T-helper 2 cell treated with Interferon-gamma antibody and Interleukin-4, amounts not matched to agents 5 μg/mL and 100 μg/mL, for 36 hours (primary cell): ENCODE data around the gene ADM5.

ENCODE experiments used
- DNase-seq: peaks from one replicate; pipeline ENCODE4 v3.0.0; 2021; ENCODE audit warnings: low spot score
- H3K27ac Mint-ChIP-seq: one replicate; pipeline ENCODE4 v1.8.0; 2021; ENCODE audit warnings: mild to moderate bottlenecking, mixed read lengths
- H3K27me3 Mint-ChIP-seq: one replicate; pipeline ENCODE4 v1.8.0; 2021; ENCODE audit warnings: low read depth, mixed read lengths
- H3K36me3 Mint-ChIP-seq: one replicate; pipeline ENCODE4 v1.8.0; 2021; ENCODE audit warnings: low read depth, mixed read lengths
- H3K4me1 Mint-ChIP-seq: one replicate; pipeline ENCODE4 v1.8.0; 2021; ENCODE audit warnings: low read depth, mixed read lengths
- H3K4me3 Mint-ChIP-seq: one replicate; pipeline ENCODE4 v1.8.0; 2022; ENCODE audit warnings: mild to moderate bottlenecking, moderate library complexity, mixed read lengths
- H3K9me3 Mint-ChIP-seq: one replicate; pipeline ENCODE4 v1.8.0; 2021; ENCODE audit warnings: mixed read lengths

The ADM5 gene

GRCh38 chr19:49653466-49653806 lies 36.0 kb upstream of the ADM5 start:
- H3K27me3 Mint-ChIP-seq: no peaks in the 10 kb centered on the region
- no peak for DNase-seq
- no peak overlapping the region for H3K4me3 Mint-ChIP-seq
- H3K27ac Mint-ChIP-seq: no peak overlapping the region
- H3K9me3 Mint-ChIP-seq: no peaks in the 10 kb centered on the region
- peaks cover 40% of the 10 kb centered on the region for H3K36me3 Mint-ChIP-seq
- peaks cover 3% of the 10 kb centered on the region for H3K4me1 Mint-ChIP-seq

- Mint-ChIP-seq H3K4me1 (no peaks in the 10 kb centered on the region), H3K36me3 (peaks cover 45% of the 10 kb centered on the region), H3K27me3 (no peaks in the 10 kb centered on the region), H3K4me3 (no peak overlapping the region), H3K9me3 (no peaks in the 10 kb centered on the region), H3K27ac (no peak overlapping the region)
- no peak for DNase-seq
Observed at GRCh38 chr19:49654581-49654980, 34.8 kb upstream of the ADM5 start.

GRCh38 chr19:49655570-49656455 lies 33.6 kb upstream of the ADM5 start:
- H3K27ac Mint-ChIP-seq: no peak overlapping the region
- H3K9me3 Mint-ChIP-seq: no peaks in the 10 kb centered on the region
- DNase-seq: no peak
- no peak overlapping the region for H3K4me3 Mint-ChIP-seq
- no peaks in the 10 kb centered on the region for H3K27me3 Mint-ChIP-seq
- H3K4me1 Mint-ChIP-seq: no peaks in the 10 kb centered on the region
- H3K36me3 Mint-ChIP-seq: peaks cover 51% of the 10 kb centered on the region

- H3K36me3 Mint-ChIP-seq: peaks cover 49% of the 10 kb centered on the region
- H3K27me3 Mint-ChIP-seq: no peaks in the 10 kb centered on the region
- no peaks in the 10 kb centered on the region for H3K9me3 Mint-ChIP-seq
- H3K4me3 Mint-ChIP-seq: no peak overlapping the region
- H3K27ac Mint-ChIP-seq: no peak overlapping the region
- H3K4me1 Mint-ChIP-seq: no peaks in the 10 kb centered on the region
- no peak for DNase-seq
Observed at GRCh38 chr19:49656456-49657109, 32.8 kb upstream of the ADM5 start.

GRCh38 chr19:49657493-49658138 lies 31.8 kb upstream of the ADM5 start:
- H3K4me3 Mint-ChIP-seq: no peak overlapping the region
- H3K27me3 Mint-ChIP-seq: no peaks in the 10 kb centered on the region
- no peak for DNase-seq
- no peaks in the 10 kb centered on the region for H3K4me1 Mint-ChIP-seq
- H3K27ac Mint-ChIP-seq: no peak overlapping the region
- H3K36me3 Mint-ChIP-seq: peaks cover 51% of the 10 kb centered on the region
- no peaks in the 10 kb centered on the region for H3K9me3 Mint-ChIP-seq

- H3K4me1 Mint-ChIP-seq: no peaks in the 10 kb centered on the region
- no peaks in the 10 kb centered on the region for H3K9me3 Mint-ChIP-seq
- H3K4me3 Mint-ChIP-seq: no peak overlapping the region
- DNase-seq: no peak
- H3K27me3 Mint-ChIP-seq: no peaks in the 10 kb centered on the region
- H3K36me3 Mint-ChIP-seq: peaks cover 54% of the 10 kb centered on the region
- no peak overlapping the region for H3K27ac Mint-ChIP-seq
Observed at GRCh38 chr19:49658139-49658517, 31.3 kb upstream of the ADM5 start.

GRCh38 chr19:49658566-49659442 lies 30.6 kb upstream of the ADM5 start:
- peaks cover 54% of the 10 kb centered on the region for H3K36me3 Mint-ChIP-seq
- H3K27ac Mint-ChIP-seq: no peak overlapping the region
- H3K4me1 Mint-ChIP-seq: peaks cover 5% of the 10 kb centered on the region
- H3K27me3 Mint-ChIP-seq: no peaks in the 10 kb centered on the region
- DNase-seq: no peak
- H3K9me3 Mint-ChIP-seq: no peaks in the 10 kb centered on the region
- H3K4me3 Mint-ChIP-seq: no peak overlapping the region

- Mint-ChIP-seq H3K4me1 (peaks cover 14% of the 10 kb centered on the region), H3K27ac (no peak overlapping the region)
Observed at GRCh38 chr19:49660338-49660961, 28.9 kb upstream of the ADM5 start.

GRCh38 chr19:49662011-49662410 lies 27.4 kb upstream of the ADM5 start:
- Mint-ChIP-seq H3K4me1 (peaks cover 22% of the 10 kb centered on the region), H3K9me3 (no peaks in the 10 kb centered on the region), H3K36me3 (peaks cover 44% of the 10 kb centered on the region), H3K27me3 (no peaks in the 10 kb centered on the region), H3K27ac (no peak overlapping the region), H3K4me3 (no peak overlapping the region)
- no peak for DNase-seq

More at GRCh38 chr19:49660338-49660961, 28.9 kb upstream of the ADM5 start:
- DNase-seq: no peak
- Mint-ChIP-seq H3K36me3 (peaks cover 54% of the 10 kb centered on the region), H3K4me3 (no peak overlapping the region), H3K9me3 (no peaks in the 10 kb centered on the region), H3K27me3 (no peaks in the 10 kb centered on the region)

GRCh38 chr19:49663224-49663623 lies 26.2 kb upstream of the ADM5 start:
- no peaks in the 10 kb centered on the region for H3K9me3 Mint-ChIP-seq
- no peak for DNase-seq
- peak overlapping the region; percentile 96 for H3K27ac Mint-ChIP-seq
- peak overlapping the region; percentile 98 for H3K4me3 Mint-ChIP-seq
- no peaks in the 10 kb centered on the region for H3K27me3 Mint-ChIP-seq
- peaks cover 29% of the 10 kb centered on the region for H3K4me1 Mint-ChIP-seq
- H3K36me3 Mint-ChIP-seq: peaks cover 40% of the 10 kb centered on the region

GRCh38 chr19:49664171-49665035 lies 25.0 kb upstream of the ADM5 start:
- Mint-ChIP-seq H3K4me1 (peaks cover 29% of the 10 kb centered on the region), H3K27ac (peak overlapping the region; percentile 96), H3K9me3 (no peaks in the 10 kb centered on the region)

GRCh38 chr19:49665036-49665350 lies 24.4 kb upstream of the ADM5 start:
- Mint-ChIP-seq H3K36me3 (peaks cover 37% of the 10 kb centered on the region), H3K4me1 (peaks cover 29% of the 10 kb centered on the region), H3K27ac (peak overlapping the region; percentile 96), H3K4me3 (peak overlapping the region; percentile 98), H3K9me3 (no peaks in the 10 kb centered on the region), H3K27me3 (no peaks in the 10 kb centered on the region)
- DNase-seq: no peak

More at GRCh38 chr19:49664171-49665035, 25.0 kb upstream of the ADM5 start:
- peak; percentile 78 for DNase-seq
- Mint-ChIP-seq H3K4me3 (peak overlapping the region; percentile 98), H3K27me3 (no peaks in the 10 kb centered on the region), H3K36me3 (peaks cover 38% of the 10 kb centered on the region)
